Bronchial epithelial cell (primary cell): Measurements from ENCODE around the gene ZNF791. TPM values are rescaled to one million over a fixed set of nuclear protein-coding genes. Genes with fewer than 3 reads are reported as not detected.

Experiments
- DNase-seq: peaks from one replicate; pipeline ENCODE4 v3.0.0-alpha.2; 2010; ENCODE audit warnings: low read depth
- FAIRE-seq: peaks from 2 replicates; lab custom pipeline; 2011; peaks lifted over from hg19 to GRCh38; lab: Jason Lieb, UNC
- H3K27me3 ChIP-seq: 2 replicates; pipeline ENCODE4 v1.5.1; 2011; ENCODE audit warnings: low read length; ENCODE audit not compliant: control insufficient read depth, insufficient read depth
- H3K36me3 ChIP-seq: 2 replicates; pipeline ENCODE4 v1.5.1; 2011; ENCODE audit warnings: low read length; ENCODE audit not compliant: control insufficient read depth, insufficient read depth
- H3K4me3 ChIP-seq: 2 replicates; pipeline ENCODE4 v1.5.1; 2011; ENCODE audit warnings: mild to moderate bottlenecking, low read depth, low read length, control low read depth
- CTCF ChIP-seq: IDR thresholded peaks from 2 replicates; pipeline ENCODE4 v1.5.1; 2011; ENCODE audit warnings: mild to moderate bottlenecking, moderate library complexity, low read length, control low read depth, inconsistent platforms; ENCODE audit not compliant: insufficient read depth, severe bottlenecking
- total RNA-seq: library from RNA; depleted of rRNA; stranded (reverse); fragments of >200 nt; gene quantifications from 2 replicates; pipeline ENCODE4 v1.2.1, GENCODE V29; 2014

Gene ZNF791
- total RNA-seq, 1 donor from 2014 or later = 11.1 TPM

- no peak for FAIRE-seq
- peak; percentile 62 for DNase-seq
These were observed 58.8 kb downstream of the ZNF791 start for GRCh38 chr19:12669270-12670158.

GRCh38 chr19:12670159-12670928 is 59.6 kb downstream of the ZNF791 start:
- FAIRE-seq (no peak), DNase-seq (no peak)
- peaks cover 11% of the 10 kb centered on the region for H3K36me3 ChIP-seq
- TF ChIP-seq CTCF = no peak
- no peaks in the 10 kb centered on the region for H3K27me3 ChIP-seq
- H3K4me3 ChIP-seq = peak overlapping the region; percentile 86

More at GRCh38 chr19:12669270-12670158, 58.8 kb downstream of the ZNF791 start:
- Histone ChIP-seq H3K4me3 (peak overlapping the region; percentile 86), H3K27me3 (no peaks in the 10 kb centered on the region), H3K36me3 (peaks cover 13% of the 10 kb centered on the region)
- TF ChIP-seq CTCF = no peak

DNA sequence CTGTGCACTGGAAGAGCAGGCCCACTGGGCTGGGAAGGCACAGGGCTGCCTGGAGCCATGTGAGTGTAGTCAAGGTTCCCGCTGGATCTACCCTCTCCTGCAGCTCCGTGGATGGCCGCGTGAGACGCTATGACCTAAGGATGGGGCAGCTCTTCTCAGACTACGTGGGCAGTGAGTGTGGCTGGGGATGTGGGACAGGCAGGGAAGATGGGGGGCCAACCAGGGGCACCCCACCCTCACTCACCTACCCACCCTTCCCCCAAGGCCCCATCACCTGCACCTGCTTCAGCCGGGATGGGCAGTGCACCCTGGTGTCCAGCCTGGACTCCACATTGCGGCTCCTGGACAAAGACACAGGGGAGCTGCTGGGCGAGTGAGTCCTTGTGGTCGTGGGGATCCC is 62.0 kb downstream of the ZNF791 start:
- DNase-seq (no peak), FAIRE-seq (no peak)
- H3K36me3 ChIP-seq = peaks cover 23% of the 10 kb centered on the region
- TF ChIP-seq CTCF = no peak
- H3K27me3 ChIP-seq = no peaks in the 10 kb centered on the region
- H3K4me3 ChIP-seq = no peak overlapping the region

DNA sequence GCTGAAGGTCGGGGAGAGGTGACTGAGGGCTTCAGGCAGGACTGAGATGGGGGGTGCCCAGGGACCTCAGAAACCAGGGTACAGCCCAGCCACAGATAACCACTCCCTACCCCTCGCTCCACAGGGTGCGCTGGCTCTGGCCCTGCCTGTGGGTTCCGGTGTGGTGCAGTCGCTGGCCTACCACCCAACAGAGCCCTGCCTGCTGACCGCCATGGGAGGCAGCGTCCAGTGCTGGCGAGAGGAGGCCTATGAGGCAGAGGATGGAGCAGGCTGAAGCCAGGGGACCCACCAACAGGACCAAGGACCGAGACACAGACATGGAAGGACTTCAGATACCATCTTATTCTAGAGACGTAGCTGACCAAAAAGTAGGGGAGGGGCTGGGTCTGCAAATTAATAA is 64.7 kb downstream of the ZNF791 start:
- TF ChIP-seq CTCF = no peak
- FAIRE-seq (no peak), DNase-seq (no peak)
- H3K27me3 ChIP-seq = no peaks in the 10 kb centered on the region
- peaks cover 30% of the 10 kb centered on the region for H3K36me3 ChIP-seq
- H3K4me3 ChIP-seq = no peak overlapping the region

- Histone ChIP-seq H3K36me3 (peaks cover 30% of the 10 kb centered on the region), H3K27me3 (no peaks in the 10 kb centered on the region), H3K4me3 (no peak overlapping the region)
- DNase-seq (no peak), FAIRE-seq (no peak)
- TF ChIP-seq CTCF = no peak
These were observed 65.2 kb downstream of the ZNF791 start for GRCh38 chr19:12675940-12676339.
